ENCODE results near the gene SACM1L.

Gene SACM1L

GRCh38 chr3:45786801-45787495 is 97.8 kb downstream of the SACM1L start:
- Histone ChIP-seq H3K9ac (ENCODE audit: low read length) (no peak overlapping the region), H3K9me2 (replicated peaks; ENCODE audit: insufficient read depth, low read length) (no peaks in the 10 kb centered on the region), H3K4me2 (ENCODE audit: low read depth, low read length) (no peak overlapping the region), H3F3A (ENCODE audit: insufficient read depth, low read length) (no peaks in the 10 kb centered on the region), H3K27me3 (replicated peaks; ENCODE audit: insufficient read depth, low read length) (no peaks in the 10 kb centered on the region), H3K79me2 (ENCODE audit: low read length) (no peaks in the 10 kb centered on the region), H3K4me3 (ENCODE audit: low read length) (no peak overlapping the region), H3K27ac (ENCODE audit: low read length) (no peak overlapping the region), H4K20me1 (ENCODE audit: insufficient read depth, low read length) (no peaks in the 10 kb centered on the region), H3K4me1 (ENCODE audit: low read length) (no peaks in the 10 kb centered on the region), H2AFZ (ENCODE audit: low read length) (no peak overlapping the region), H3K9me3 (replicated peaks; ENCODE audit: insufficient read depth, low read length) (no peaks in the 10 kb centered on the region; the same call in 1 of the 2 replicates), H3K36me3 (replicated peaks; ENCODE audit: insufficient read depth, low read length) (no peaks in the 10 kb centered on the region)
- DNase-seq: no peak
- TF ChIP-seq EZH2phosphoT487 (IDR thresholded peaks at IDR 0.05; ENCODE audit: low read length) (no peak), EZH2 (optimal IDR thresholded peaks at IDR 0.05; ENCODE audit: low read depth, low read length) (no peak)
- TF ChIP-seq, protein P1, sequence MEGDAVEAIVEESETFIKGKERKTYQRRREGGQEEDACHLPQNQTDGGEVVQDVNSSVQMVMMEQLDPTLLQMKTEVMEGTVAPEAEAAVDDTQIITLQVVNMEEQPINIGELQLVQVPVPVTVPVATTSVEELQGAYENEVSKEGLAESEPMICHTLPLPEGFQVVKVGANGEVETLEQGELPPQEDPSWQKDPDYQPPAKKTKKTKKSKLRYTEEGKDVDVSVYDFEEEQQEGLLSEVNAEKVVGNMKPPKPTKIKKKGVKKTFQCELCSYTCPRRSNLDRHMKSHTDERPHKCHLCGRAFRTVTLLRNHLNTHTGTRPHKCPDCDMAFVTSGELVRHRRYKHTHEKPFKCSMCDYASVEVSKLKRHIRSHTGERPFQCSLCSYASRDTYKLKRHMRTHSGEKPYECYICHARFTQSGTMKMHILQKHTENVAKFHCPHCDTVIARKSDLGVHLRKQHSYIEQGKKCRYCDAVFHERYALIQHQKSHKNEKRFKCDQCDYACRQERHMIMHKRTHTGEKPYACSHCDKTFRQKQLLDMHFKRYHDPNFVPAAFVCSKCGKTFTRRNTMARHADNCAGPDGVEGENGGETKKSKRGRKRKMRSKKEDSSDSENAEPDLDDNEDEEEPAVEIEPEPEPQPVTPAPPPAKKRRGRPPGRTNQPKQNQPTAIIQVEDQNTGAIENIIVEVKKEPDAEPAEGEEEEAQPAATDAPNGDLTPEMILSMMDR (IDR thresholded peaks at IDR 0.05; ENCODE audit: low read length): no peak

GRCh38 chr3:45787551-45787950 is 98.4 kb downstream of the SACM1L start:
- TF ChIP-seq, protein P1 (IDR thresholded peaks at IDR 0.05; ENCODE audit: low read length): no peak
- TF ChIP-seq EZH2 (optimal IDR thresholded peaks at IDR 0.05; ENCODE audit: low read depth, low read length) (no peak), EZH2phosphoT487 (IDR thresholded peaks at IDR 0.05; ENCODE audit: low read length) (no peak)
- Histone ChIP-seq H3K4me2 (ENCODE audit: low read depth, low read length) (no peak overlapping the region), H3K36me3 (replicated peaks; ENCODE audit: insufficient read depth, low read length) (no peaks in the 10 kb centered on the region), H3K79me2 (ENCODE audit: low read length) (no peaks in the 10 kb centered on the region), H3K4me3 (ENCODE audit: low read length) (no peak overlapping the region), H4K20me1 (ENCODE audit: insufficient read depth, low read length) (no peaks in the 10 kb centered on the region), H3K27me3 (replicated peaks; ENCODE audit: insufficient read depth, low read length) (no peaks in the 10 kb centered on the region), H2AFZ (ENCODE audit: low read length) (no peak overlapping the region), H3K9me2 (replicated peaks; ENCODE audit: insufficient read depth, low read length) (no peaks in the 10 kb centered on the region), H3K27ac (ENCODE audit: low read length) (no peak overlapping the region), H3F3A (ENCODE audit: insufficient read depth, low read length) (no peaks in the 10 kb centered on the region), H3K4me1 (ENCODE audit: low read length) (no peaks in the 10 kb centered on the region), H3K9ac (ENCODE audit: low read length) (no peak overlapping the region), H3K9me3 (replicated peaks; ENCODE audit: insufficient read depth, low read length) (no peaks in the 10 kb centered on the region; the same call in 1 of the 2 replicates)
- no peak for DNase-seq

GRCh38 chr3:45789235-45789812 is 100.1 kb downstream of the SACM1L start:
- Histone ChIP-seq H3K4me1 (ENCODE audit: low read length) (no peaks in the 10 kb centered on the region), H3K36me3 (replicated peaks; ENCODE audit: insufficient read depth, low read length) (no peaks in the 10 kb centered on the region), H3K27ac (ENCODE audit: low read length) (no peak overlapping the region), H3K9ac (ENCODE audit: low read length) (no peak overlapping the region), H3K4me3 (ENCODE audit: low read length) (no peak overlapping the region), H3K4me2 (ENCODE audit: low read depth, low read length) (no peak overlapping the region), H3K9me2 (replicated peaks; ENCODE audit: insufficient read depth, low read length) (no peaks in the 10 kb centered on the region), H4K20me1 (ENCODE audit: insufficient read depth, low read length) (no peaks in the 10 kb centered on the region), H3F3A (ENCODE audit: insufficient read depth, low read length) (no peaks in the 10 kb centered on the region), H3K79me2 (ENCODE audit: low read length) (no peaks in the 10 kb centered on the region), H3K27me3 (replicated peaks; ENCODE audit: insufficient read depth, low read length) (no peaks in the 10 kb centered on the region), H3K9me3 (replicated peaks; ENCODE audit: insufficient read depth, low read length) (no peaks in the 10 kb centered on the region; the same call in 1 of the 2 replicates), H2AFZ (ENCODE audit: low read length) (no peak overlapping the region)
- no peak for DNase-seq
- TF ChIP-seq EZH2 (optimal IDR thresholded peaks at IDR 0.05; ENCODE audit: low read depth, low read length) (no peak), EZH2phosphoT487 (IDR thresholded peaks at IDR 0.05; ENCODE audit: low read length) (no peak)
- TF ChIP-seq, protein P1 (IDR thresholded peaks at IDR 0.05; ENCODE audit: low read length): no peak

Data from MM.1S (cell line).